Right kidney (tissue), 1 donor: ENCODE measurements around the gene HOXB7.
A peak's percentile ranks its signal among the peaks of the same experiment; 100 is the strongest.

Experiments
- DNase-seq: peaks from one replicate; pipeline ENCODE4 v3.0.0-alpha.2; 2016

HOXB7 gene

GRCh38 chr17:48567646-48568354 lies 43.0 kb downstream of the HOXB7 start:
- no peak for DNase-seq

- no peak for DNase-seq
Observed at GRCh38 chr17:48567209-48567608, 43.6 kb downstream of the HOXB7 start.

GRCh38 chr17:48566717-48567116 lies 44.1 kb downstream of the HOXB7 start:
- DNase-seq = no peak

GRCh38 chr17:48565925-48566710 lies 44.7 kb downstream of the HOXB7 start:
- DNase-seq = no peak

GRCh38 chr17:48565022-48565554 lies 45.7 kb downstream of the HOXB7 start:
- no peak for DNase-seq

GRCh38 chr17:48564188-48565021 lies 46.4 kb downstream of the HOXB7 start:
- DNase-seq = no peak

- DNase-seq = no peak
Observed at GRCh38 chr17:48563867-48564187, 47.0 kb downstream of the HOXB7 start.

GRCh38 chr17:48563385-48563838 lies 47.4 kb downstream of the HOXB7 start:
- peak; percentile 69 for DNase-seq

GRCh38 chr17:48562934-48563333 lies 47.9 kb downstream of the HOXB7 start:
- DNase-seq = no peak

GRCh38 chr17:48561884-48562810 lies 48.7 kb downstream of the HOXB7 start:
- no peak for DNase-seq

GRCh38 chr17:48559840-48560817 lies 50.7 kb downstream of the HOXB7 start:
- DNase-seq = no peak

- no peak for DNase-seq
Observed at GRCh38 chr17:48559122-48559839, 51.5 kb downstream of the HOXB7 start.

- DNase-seq = no peak
Observed at GRCh38 chr17:48558831-48559121, 52.0 kb downstream of the HOXB7 start.

- peak; percentile 51 for DNase-seq
Observed at GRCh38 chr17:48558057-48558830, 52.6 kb downstream of the HOXB7 start.
